M059J (cell line): ENCODE measurements around the gene ARHGEF4. TPM values are rescaled to one million over a fixed set of nuclear protein-coding genes. Genes with fewer than 3 reads are reported as not detected.
"Not testable (repeated sequence)": the region's sequence is repeated elsewhere in the genome, so short reads cannot be mapped to it uniquely, and the experiment has no call there.

Source experiments
- DNase-seq: peaks from one replicate; pipeline ENCODE4 v3.0.0-alpha.2; 2012; ENCODE audit warnings: low read depth
- total RNA-seq: library from RNA; depleted of rRNA; stranded (reverse); fragments of >200 nt; shearing (Covaris generic); gene quantifications from 2 replicates; pipeline ENCODE4 v1.2.3, GENCODE V29; 2014

ARHGEF4 gene
- total RNA-seq, 1 experiment from 2014 or later: 0.10 TPM

- DNase-seq: no peak
These were observed 140.0 kb downstream of the ARHGEF4 start for GRCh38 chr2:130976591-130977237.

GRCh38 chr2:130977461-130978050 is 140.8 kb downstream of the ARHGEF4 start:
- no peak for DNase-seq

- no peak for DNase-seq
These were observed 145.0 kb downstream of the ARHGEF4 start for GRCh38 chr2:130981667-130982066.

- DNase-seq: no peak
These were observed 148.6 kb downstream of the ARHGEF4 start for GRCh38 chr2:130985206-130985780.

GRCh38 chr2:130985831-130986649 is 149.3 kb downstream of the ARHGEF4 start:
- DNase-seq: no peak

- DNase-seq: no peak
These were observed 150.3 kb downstream of the ARHGEF4 start for GRCh38 chr2:130986890-130987493.

GRCh38 chr2:130987519-130988425 is 151.1 kb downstream of the ARHGEF4 start:
- no peak for DNase-seq

GRCh38 chr2:130991446-130991845 is 154.7 kb downstream of the ARHGEF4 start:
- DNase-seq: not testable (repeated sequence)

- DNase-seq: not testable (repeated sequence)
These were observed 155.3 kb downstream of the ARHGEF4 start for GRCh38 chr2:130992003-130992402.

GRCh38 chr2:130996691-130997090 is 160.0 kb downstream of the ARHGEF4 start:
- DNase-seq: no peak

GRCh38 chr2:130997198-130997597 is 160.5 kb downstream of the ARHGEF4 start:
- DNase-seq: no peak

- DNase-seq: no peak
These were observed 161.8 kb downstream of the ARHGEF4 start for GRCh38 chr2:130998561-130998960.

- DNase-seq: no peak
These were observed 167.9 kb downstream of the ARHGEF4 start for GRCh38 chr2:131004446-131005209.

- DNase-seq: no peak
These were observed 168.7 kb downstream of the ARHGEF4 start for GRCh38 chr2:131005216-131005935.

GRCh38 chr2:131006561-131006960 is 169.8 kb downstream of the ARHGEF4 start:
- no peak for DNase-seq

GRCh38 chr2:131008967-131009366 is 172.3 kb downstream of the ARHGEF4 start:
- DNase-seq: no peak

GRCh38 chr2:131009713-131010475 is 173.2 kb downstream of the ARHGEF4 start:
- DNase-seq: no peak

GRCh38 chr2:131010566-131010965 is 173.9 kb downstream of the ARHGEF4 start:
- DNase-seq: no peak

- DNase-seq: no peak
These were observed 174.8 kb downstream of the ARHGEF4 start for GRCh38 chr2:131011486-131011885.
